Hair follicle dermal papilla cell (primary cell): Measurements from ENCODE around the gene EP400. TPM values are rescaled to one million over a fixed set of nuclear protein-coding genes. Genes with fewer than 3 reads are reported as not detected.
A peak's percentile ranks its signal among the peaks of the same experiment; 100 is the strongest.

Source experiments
- small RNA-seq: library from RNA; depleted of rRNA; stranded (forward); fragments of <200 nt; gene quantifications from one replicate; pipeline ENCODE3, GENCODE V24; 2012
- total RNA-seq: library from RNA; depleted of rRNA; stranded (reverse); fragments of >200 nt; gene quantifications from 2 replicates; pipeline ENCODE4 v1.2.3, GENCODE V29; 2012

Gene EP400, protein sequence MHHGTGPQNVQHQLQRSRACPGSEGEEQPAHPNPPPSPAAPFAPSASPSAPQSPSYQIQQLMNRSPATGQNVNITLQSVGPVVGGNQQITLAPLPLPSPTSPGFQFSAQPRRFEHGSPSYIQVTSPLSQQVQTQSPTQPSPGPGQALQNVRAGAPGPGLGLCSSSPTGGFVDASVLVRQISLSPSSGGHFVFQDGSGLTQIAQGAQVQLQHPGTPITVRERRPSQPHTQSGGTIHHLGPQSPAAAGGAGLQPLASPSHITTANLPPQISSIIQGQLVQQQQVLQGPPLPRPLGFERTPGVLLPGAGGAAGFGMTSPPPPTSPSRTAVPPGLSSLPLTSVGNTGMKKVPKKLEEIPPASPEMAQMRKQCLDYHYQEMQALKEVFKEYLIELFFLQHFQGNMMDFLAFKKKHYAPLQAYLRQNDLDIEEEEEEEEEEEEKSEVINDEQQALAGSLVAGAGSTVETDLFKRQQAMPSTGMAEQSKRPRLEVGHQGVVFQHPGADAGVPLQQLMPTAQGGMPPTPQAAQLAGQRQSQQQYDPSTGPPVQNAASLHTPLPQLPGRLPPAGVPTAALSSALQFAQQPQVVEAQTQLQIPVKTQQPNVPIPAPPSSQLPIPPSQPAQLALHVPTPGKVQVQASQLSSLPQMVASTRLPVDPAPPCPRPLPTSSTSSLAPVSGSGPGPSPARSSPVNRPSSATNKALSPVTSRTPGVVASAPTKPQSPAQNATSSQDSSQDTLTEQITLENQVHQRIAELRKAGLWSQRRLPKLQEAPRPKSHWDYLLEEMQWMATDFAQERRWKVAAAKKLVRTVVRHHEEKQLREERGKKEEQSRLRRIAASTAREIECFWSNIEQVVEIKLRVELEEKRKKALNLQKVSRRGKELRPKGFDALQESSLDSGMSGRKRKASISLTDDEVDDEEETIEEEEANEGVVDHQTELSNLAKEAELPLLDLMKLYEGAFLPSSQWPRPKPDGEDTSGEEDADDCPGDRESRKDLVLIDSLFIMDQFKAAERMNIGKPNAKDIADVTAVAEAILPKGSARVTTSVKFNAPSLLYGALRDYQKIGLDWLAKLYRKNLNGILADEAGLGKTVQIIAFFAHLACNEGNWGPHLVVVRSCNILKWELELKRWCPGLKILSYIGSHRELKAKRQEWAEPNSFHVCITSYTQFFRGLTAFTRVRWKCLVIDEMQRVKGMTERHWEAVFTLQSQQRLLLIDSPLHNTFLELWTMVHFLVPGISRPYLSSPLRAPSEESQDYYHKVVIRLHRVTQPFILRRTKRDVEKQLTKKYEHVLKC (N-terminal part only)
- 14.1 and 16.1 TPM in 2 replicates for total RNA-seq

DNA sequence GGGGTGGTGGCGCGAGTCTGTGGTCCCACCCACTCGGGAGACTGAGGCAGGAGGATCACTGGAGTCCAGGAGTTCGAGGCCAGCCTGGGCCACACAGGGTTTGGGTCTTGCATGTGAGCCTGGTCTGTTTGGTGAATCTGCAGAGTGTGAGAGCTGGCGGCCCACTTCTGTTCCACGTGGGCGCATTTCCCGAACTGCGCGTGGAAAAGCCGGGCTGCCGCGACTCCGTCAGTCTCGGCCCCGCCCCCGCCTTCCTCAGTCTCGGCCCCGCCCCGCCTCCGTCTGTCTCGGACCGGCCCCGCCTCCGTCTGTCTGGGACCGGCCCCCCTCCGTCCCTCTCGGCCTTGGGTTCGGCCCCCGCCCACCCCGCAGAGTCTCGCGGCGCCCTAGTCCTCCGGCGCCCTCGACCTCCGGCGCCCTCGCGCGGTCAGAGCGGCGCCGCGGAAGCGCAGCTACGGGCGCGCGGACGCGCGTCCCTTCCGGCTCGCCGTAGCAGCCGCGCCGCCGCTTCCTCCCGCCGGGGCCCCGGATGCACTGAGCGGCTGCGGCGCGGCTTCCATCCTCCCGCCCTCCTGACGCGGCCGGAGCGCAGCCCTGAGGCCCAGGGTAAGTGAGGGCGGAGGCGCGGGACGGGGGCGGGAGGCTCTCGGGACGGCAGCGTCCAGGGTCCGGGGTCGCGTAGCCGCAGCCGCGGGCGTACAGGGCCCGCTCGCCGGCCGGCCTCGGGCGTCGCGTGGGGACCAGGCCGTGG lies at the start of gene EP400:
Gene EP400, plus strand, starts transcription at position 512 of the 751 bp plus-strand sequence. CDS start 10,678 bp downstream, outside the sequence.

DNA sequence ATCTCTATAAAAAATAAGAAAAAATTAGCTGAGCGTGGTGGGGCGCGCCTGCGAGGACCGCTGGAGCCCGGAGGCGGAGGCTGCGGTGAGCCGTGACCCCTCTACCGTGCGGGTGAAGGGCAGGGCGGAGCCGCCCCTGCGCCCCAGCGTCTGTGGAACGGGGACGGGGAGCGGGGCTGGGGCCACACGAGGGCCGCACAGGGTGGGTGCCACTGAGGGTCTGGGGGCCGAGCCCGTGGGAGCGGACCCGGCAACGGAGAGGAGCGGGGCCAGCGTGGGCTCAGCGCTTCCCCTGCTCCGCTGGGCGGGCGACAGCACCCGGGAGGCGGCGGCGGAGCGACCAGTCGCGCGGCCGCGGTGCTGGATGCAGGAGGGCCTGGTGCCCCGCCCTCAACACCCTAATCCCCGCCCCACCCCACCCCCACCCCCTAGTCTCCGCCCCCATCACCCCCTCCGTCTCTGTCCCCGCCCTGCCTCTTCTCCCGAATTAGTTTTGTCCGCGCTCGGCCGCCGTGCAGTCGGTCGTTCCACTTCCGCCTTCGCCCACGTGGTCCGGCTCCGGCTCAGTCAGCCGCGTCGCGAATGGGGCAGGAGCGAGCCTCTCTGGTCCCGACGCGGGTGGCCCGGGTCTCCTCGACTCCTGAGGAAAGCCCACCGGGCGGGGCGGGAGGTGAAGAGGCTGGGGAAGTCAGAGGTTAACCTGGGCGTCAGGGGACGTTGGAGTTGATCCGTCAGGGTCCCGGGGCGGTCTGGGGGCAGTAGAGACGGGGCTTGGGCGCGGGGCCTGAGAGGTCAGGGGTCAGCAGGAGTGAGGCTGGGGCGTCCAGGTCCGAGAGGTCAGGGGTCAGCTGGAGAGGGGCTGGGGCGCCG lies 20.8 kb upstream of the EP400 start, which contains the start of gene PUS1:
Gene PUS1, plus strand, starts transcription at position 566 of the 870 bp plus-strand sequence. CDS start 447 bp downstream, outside the sequence.

Small RNA genes within 50 kb of the gene (small RNA-seq; reads per million reads assigned to genes)
- gene AC131009.3 = not detected
- not detected for gene AC137590.2
- 371 reads per million, percentile 99 among the genes with 10 or more reads in this experiment for gene SNORA49

Other genes with a start within 250 kb of the EP400 start
- gene SFSWAP, start 238.9 kb upstream of the EP400 start, total RNA-seq = 31.7 and 40.7 TPM in 2 replicates
- 11.2 and 18.5 TPM in 2 replicates for gene MMP17, start 121.5 kb upstream of the EP400 start, total RNA-seq
- gene ULK1, start 55.3 kb upstream of the EP400 start, total RNA-seq = 13.3 and 14.8 TPM in 2 replicates
- 8.0 and 11.0 TPM in 2 replicates for gene PUS1, start 20.7 kb upstream of the EP400 start, total RNA-seq
- 7.9 and 12.0 TPM in 2 replicates for gene DDX51, start 194.4 kb downstream of the EP400 start, total RNA-seq
- gene NOC4L, start 194.5 kb downstream of the EP400 start, total RNA-seq = 10.6 and 10.9 TPM in 2 replicates